T47D (cell line): ENCODE measurements around the gene CDH13.

ENCODE experiments used
- DNase-seq, 2 experiments: peaks; one replicate each; pipeline versions ENCODE4 v3.0.0 to v3.0.0-alpha.2; 2011 to 2012; ENCODE audit warnings: low read depth in 1 of 2, low spot score in 1 of 2
- JUND ChIP-seq: IDR thresholded peaks from 2 replicates; pipeline ENCODE4 v1.6.1; 2012; ENCODE audit warnings: low read depth
- in situ Hi-C: cut with HindIII; loops from 2 replicates; pipeline ENCODE4 v1.10.0; 2016; ENCODE audit warnings: low sequenced_read_pairs, low pct_unique_long_range_greater_than_20kb

Gene CDH13

GRCh38 chr16:83653785-83654184, 1027.0 kb downstream of the CDH13 start:
- in situ Hi-C loops, result no loop called here
- TF ChIP-seq JUND, result no peak
- no peak for DNase-seq

GRCh38 chr16:83660282-83660681, 1033.5 kb downstream of the CDH13 start:
- in situ Hi-C loops, result no loop called here
- no peak for TF ChIP-seq JUND
- DNase-seq, result no peak

- TF ChIP-seq JUND, result no peak
- in situ Hi-C loops, result no loop called here
- DNase-seq, result peak in 1 of 2 experiments; percentile 20
These were observed 1034.9 kb downstream of the CDH13 start for GRCh38 chr16:83661656-83662055.

- in situ Hi-C loops, result no loop called here
- TF ChIP-seq JUND, result no peak
- no peak for DNase-seq
These were observed 1039.7 kb downstream of the CDH13 start for GRCh38 chr16:83666449-83666848.

- no peak for DNase-seq
These were observed 1042.7 kb downstream of the CDH13 start for GRCh38 chr16:83669456-83669855.

GRCh38 chr16:83674931-83675535, 1048.3 kb downstream of the CDH13 start:
- in situ Hi-C loops, result no loop called here
- DNase-seq, result no peak
- TF ChIP-seq JUND, result no peak

More at GRCh38 chr16:83669456-83669855, 1042.7 kb downstream of the CDH13 start:
- in situ Hi-C loops, result no loop called here
- no peak for TF ChIP-seq JUND

GRCh38 chr16:83676086-83676485, 1049.3 kb downstream of the CDH13 start:
- DNase-seq, result no peak
- in situ Hi-C loops, result no loop called here
- TF ChIP-seq JUND, result no peak

GRCh38 chr16:83680980-83681379, 1054.2 kb downstream of the CDH13 start:
- TF ChIP-seq JUND, result no peak
- DNase-seq, result no peak
- in situ Hi-C loops, result no loop called here

- DNase-seq, result no peak
- TF ChIP-seq JUND, result no peak
- in situ Hi-C loops, result no loop called here
These were observed 1054.7 kb downstream of the CDH13 start for GRCh38 chr16:83681381-83681956.

GRCh38 chr16:83682116-83682867, 1055.5 kb downstream of the CDH13 start:
- no peak for TF ChIP-seq JUND
- no peak for DNase-seq
- in situ Hi-C loops, result no loop called here

GRCh38 chr16:83682868-83683235, 1056.1 kb downstream of the CDH13 start:
- no peak for TF ChIP-seq JUND
- in situ Hi-C loops, result no loop called here
- no peak for DNase-seq

GRCh38 chr16:83685615-83686165, 1058.9 kb downstream of the CDH13 start:
- DNase-seq, result no peak
- in situ Hi-C loops, result no loop called here
- no peak for TF ChIP-seq JUND

GRCh38 chr16:83686726-83687125, 1060.0 kb downstream of the CDH13 start:
- in situ Hi-C loops, result no loop called here
- DNase-seq, result no peak
- no peak for TF ChIP-seq JUND
